HepG2 (cell line): ENCODE results near the gene NAV2. TPM values are rescaled to one million over a fixed set of nuclear protein-coding genes. Genes with fewer than 3 reads are reported as not detected.

ENCODE experiments used
- ATAC-seq: fragments of 200-7000 bp; cut with Tn5 transposase; 3 replicates; pipeline ENCODE4 v1.9.1; 2020; ENCODE audit warnings: mild to moderate bottlenecking, moderate library complexity
- BruUV-seq: library from RNA; stranded (reverse); fragments of 400-500 nt; replicated peaks from 2 replicates; lab custom pipeline; 2021; lab: Mats Ljungman, UMichigan
- CTCF ChIA-PET: fragments of 300-600 bp; formaldehyde crosslinking; extraction: SDS; loops from one replicate; lab custom pipeline; 2021; ENCODE audit warnings: low total read pairs, inconsistent platforms, low intra/inter-chr PET ratio; lab: Yijun Ruan, JAX
- POLR2A ChIA-PET: fragments of 350-600 bp; sonication (Branson Sonifier 250); formaldehyde crosslinking; loops from one replicate; lab custom pipeline; 2020; ENCODE audit warnings: antibody characterized with exemption, inconsistent platforms; lab: Yijun Ruan, JAX
- DNase-seq: peaks from one replicate; pipeline ENCODE4 v3.0.0-alpha.2; 2015; ENCODE audit warnings: low spot score
- FAIRE-seq: peaks from 3 replicates; lab custom pipeline; 2011; peaks lifted over from hg19 to GRCh38; lab: Jason Lieb, UNC
- H2AFZ ChIP-seq: one replicate; pipeline ENCODE4 v1.6.1; 2011; ENCODE audit warnings: low read length, inconsistent platforms
- H3K27ac ChIP-seq: fragments of 300-600 bp; 3 replicates; pipeline ENCODE4 v1.8.0; 2011; ENCODE audit warnings: mixed run types, mild to moderate bottlenecking, mixed read lengths, low read length, inconsistent platforms; ENCODE audit not compliant: insufficient read depth; ENCODE audit errors: extremely low read length
- H3K27me3 ChIP-seq, 2 experiments: fragments of 200-600 bp in 1 of 2; 2 replicates in 1 of 2; 3 replicates in 1 of 2; pipeline versions ENCODE4 v1.6.0 to v1.8.0; 2011; ENCODE audit warnings: low read length in 2 of 2, mild to moderate bottlenecking in 2 of 2, moderate library complexity in 2 of 2, inconsistent platforms in 1 of 2; ENCODE audit not compliant: insufficient read depth in 2 of 2, control insufficient read depth in 1 of 2
- H3K36me3 ChIP-seq, 2 experiments: fragments of 200-600 bp in 1 of 2; replicated peaks in 1 of 2; 2 replicates in 1 of 2; 3 replicates in 1 of 2; pipeline versions ENCODE4 v1.5.1 to v1.8.0; 2011; ENCODE audit warnings: low read length in 2 of 2, inconsistent platforms in 1 of 2; ENCODE audit not compliant: insufficient read depth in 2 of 2, control insufficient read depth in 1 of 2
- H3K4me1 ChIP-seq: 2 replicates; pipeline ENCODE4 v1.5.1; 2012; ENCODE audit warnings: low read length, inconsistent platforms; ENCODE audit not compliant: insufficient read depth
- H3K4me2 ChIP-seq: 2 replicates; pipeline ENCODE4 v1.6.0; 2011; ENCODE audit warnings: low read depth, low read length, inconsistent platforms
- H3K4me3 ChIP-seq, 3 experiments: fragments of 200-600 bp in 1 of 3; sonication (generic), shearing (Covaris generic) in 1 of 3; replicated peaks in 1 of 3; 2 replicates each; pipeline ENCODE4 v1.5.1; 2011 to 2016; ENCODE audit warnings: low read length in 3 of 3, inconsistent platforms in 2 of 3, low read depth in 2 of 3, mild to moderate bottlenecking in 2 of 3, control low read depth in 1 of 3, mixed read lengths in 1 of 3; ENCODE audit not compliant: insufficient read depth in 1 of 3
- H3K79me2 ChIP-seq: one replicate; pipeline ENCODE4 v1.6.1; 2011; ENCODE audit warnings: low read length, inconsistent platforms; ENCODE audit not compliant: insufficient read depth
- H3K9ac ChIP-seq: 2 replicates; pipeline ENCODE4 v1.6.0; 2011; ENCODE audit warnings: mild to moderate bottlenecking, low read depth, low read length, inconsistent platforms; ENCODE audit not compliant: insufficient read depth
- H3K9me3 ChIP-seq: 2 replicates; pipeline ENCODE4 v1.5.1; 2012; ENCODE audit warnings: mild to moderate bottlenecking, low read length
- H4K20me1 ChIP-seq: 2 replicates; pipeline ENCODE4 v1.6.0; 2011; ENCODE audit warnings: inconsistent platforms, mild to moderate bottlenecking, low read length, moderate library complexity; ENCODE audit not compliant: insufficient read depth
- ARNTL ChIP-seq: sonication (generic); formaldehyde crosslinking; IDR thresholded peaks from 2 replicates; pipeline ENCODE4 v1.4.0; 2020; ENCODE audit warnings: mild to moderate bottlenecking, missing genetic modification reagents
- ASH2L ChIP-seq: fragments of 300-600, 200-600 bp; sonication (generic); IDR thresholded peaks from 2 replicates; pipeline ENCODE4 v1.7.0; 2017; ENCODE audit warnings: low read depth, mild to moderate bottlenecking, moderate library complexity, mixed read lengths, low read length; ENCODE audit not compliant: insufficient read length
- BHLHE40 ChIP-seq: IDR thresholded peaks from 2 replicates; pipeline ENCODE4 v1.6.1; 2011; ENCODE audit warnings: low read length, improper control_type of control experiment
- ISL2 ChIP-seq: sonication (generic); formaldehyde crosslinking; IDR thresholded peaks from 2 replicates; pipeline ENCODE4 v1.5.0; 2020; ENCODE audit warnings: missing genetic modification reagents
- LCORL ChIP-seq, 2 experiments: fragments of 450-650 bp in 1 of 2; sonication (generic) in 1 of 2; formaldehyde crosslinking in 1 of 2; IDR thresholded peaks; 2 replicates each; pipeline versions ENCODE4 v1.5.0 to v1.6.1; 2017 to 2020; ENCODE audit warnings: antibody characterized with exemption in 1 of 2, missing genetic modification reagents in 1 of 2
- MATR3 ChIP-seq: sonication (generic); formaldehyde crosslinking; IDR thresholded peaks from 2 replicates; pipeline ENCODE4 v1.4.0; 2020; ENCODE audit warnings: missing genetic modification reagents
- PRDM4 ChIP-seq: sonication (generic); formaldehyde crosslinking; IDR thresholded peaks from 2 replicates; pipeline ENCODE4 v1.9.0; 2021; ENCODE audit warnings: missing genetic modification reagents, borderline replicate concordance
- SIN3A ChIP-seq: IDR thresholded peaks from 2 replicates; pipeline ENCODE4 v1.6.1; 2011; ENCODE audit warnings: low read depth, mild to moderate bottlenecking, control low read depth, low read length, borderline replicate concordance
- TGIF2 ChIP-seq: IDR thresholded peaks from 2 replicates; pipeline ENCODE4 v1.6.1; 2016; ENCODE audit warnings: control low read depth, missing compliant biosample characterization
- TP53 ChIP-seq: sonication (generic); formaldehyde crosslinking; conservative IDR thresholded peaks from 2 replicates; pipeline ENCODE4 v1.4.0; 2020; ENCODE audit warnings: missing genetic modification reagents
- WGBS: methylation state at CpG from one replicate; pipeline ENCODE4 v1.1.6; 2017; ENCODE audit warnings: low lambda C conversion rate; 5-methylcytosine and 5-hydroxymethylcytosine counted together
- in situ Hi-C: cut with HindIII; loops from 2 replicates; pipeline ENCODE4 v1.10.0; 2017; ENCODE audit warnings: low pct_unique_long_range_greater_than_20kb; ENCODE audit not compliant: extremely low pct_ligation_motif_present
- intact Hi-C: fragments of 100-400 bp; cut with micrococcal nuclease; formaldehyde crosslinking; loops from one replicate; pipeline ENCODE4 v1.10.0; 2022; ENCODE audit not compliant: unreplicated experiment
- polyA plus RNA-seq, 8 experiments: library from polyadenylated mRNA; depleted of rRNA in 3 of 8; stranded (reverse) in 7 of 8; unstranded in 1 of 8; fragments of >200 nt; fragmentation: Illumina TruSeq in 4 of 8; extraction: Trizol in 4 of 8; gene quantifications; 2 replicates each; pipeline versions ENCODE4 v1.2.1 to v1.2.3, GENCODE V29; 2011 to 2016; ENCODE audit warnings: low read depth in 4 of 8, missing spikeins in 1 of 8, mixed read lengths in 1 of 8; ENCODE audit not compliant: insufficient read depth in 1 of 8
- total RNA-seq, 5 experiments: library from RNA; depleted of rRNA; stranded (reverse); fragments of >200 nt; fragmentation: Illumina TruSeq; extraction: Trizol; gene quantifications; 2 replicates each; pipeline ENCODE4 v1.2.3, GENCODE V29; 2016; ENCODE audit warnings: low read depth in 1 of 5
- TF ChIP-seq, protein P1 (sequence below), 2 experiments: sonication (generic) in 1 of 2; formaldehyde crosslinking in 1 of 2; IDR thresholded peaks; 2 replicates each; pipeline versions ENCODE4 v1.6.1 to v1.9.0; 2014 to 2022; ENCODE audit warnings: antibody characterized with exemption in 1 of 2, borderline replicate concordance in 1 of 2, inconsistent platforms in 1 of 2, low read depth in 1 of 2, missing genetic modification reagents in 1 of 2
- TF ChIP-seq, protein P2 (sequence below): sonication (generic); formaldehyde crosslinking; IDR thresholded peaks from 2 replicates; pipeline ENCODE4 v1.4.0; 2020; ENCODE audit warnings: mild to moderate bottlenecking, low read depth, missing genetic modification reagents
- TF ChIP-seq, protein P3 (sequence below): sonication (generic); formaldehyde crosslinking; IDR thresholded peaks from 2 replicates; pipeline ENCODE4 v1.5.1; 2020; ENCODE audit warnings: mild to moderate bottlenecking, missing genetic modification reagents, borderline replicate concordance

The NAV2 gene
- total and polyA plus RNA-seq, 2 of the 13 experiments (the other 11 are each of a cell fraction or from before 2014, with no cell fraction given), result 9.3 to 34.6 TPM

DNA sequence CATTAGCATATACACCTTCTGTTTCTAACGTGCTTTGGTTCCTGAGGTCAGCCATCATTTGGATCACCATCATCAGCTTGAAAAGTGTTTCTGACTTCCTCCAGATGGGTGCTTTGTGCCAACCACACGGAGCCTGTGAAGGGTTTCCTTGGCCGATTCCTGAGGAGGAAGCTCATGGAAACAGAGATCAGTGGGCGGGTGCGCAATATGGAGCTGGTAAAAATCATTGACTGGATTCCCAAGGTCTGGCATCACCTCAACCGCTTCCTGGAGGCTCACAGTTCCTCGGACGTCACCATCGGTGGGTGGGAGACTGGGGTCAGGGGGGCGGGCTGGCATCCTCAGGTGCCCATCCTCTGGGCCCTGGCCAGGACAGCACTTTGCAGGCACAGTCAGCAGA is 392.8 kb downstream of the NAV2 start:
- 92% methylated on average over 7 of the region's 10 CpGs for WGBS
- in situ Hi-C loops, result no loop called here
- CTCF ChIA-PET, result no interaction called here
- POLR2A ChIA-PET, result no interaction called here
- H3K4me1 ChIP-seq, result no peaks in the 10 kb centered on the region
- H3K4me2 ChIP-seq, result no peak overlapping the region
- no peaks in the 10 kb centered on the region for H3K27me3 ChIP-seq
- no peaks in the 10 kb centered on the region for H3K79me2 ChIP-seq
- ATAC-seq, result no peak
- no TSS peak for BruUV-seq
- H3K27ac ChIP-seq, result no peak overlapping the region
- no peaks in the 10 kb centered on the region for H4K20me1 ChIP-seq
- intact Hi-C loops, result no loop called here
- no peak overlapping the region for H2AFZ ChIP-seq
- no peak for DNase-seq
- H3K9ac ChIP-seq, result no peak overlapping the region
- no peak overlapping the region for H3K4me3 ChIP-seq
- no peak for FAIRE-seq
- H3K9me3 ChIP-seq, result no peaks in the 10 kb centered on the region
- peaks cover 50 to 85% of the 10 kb centered on the region in 2 experiments for H3K36me3 ChIP-seq
- TF ChIP-seq TP53 (no peak), MATR3 (CRISPR knock-in tag) (no peak), ARNTL (CRISPR knock-in tag) (no peak), ISL2 (CRISPR knock-in tag) (no peak), SIN3A (no peak), ASH2L (no peak), PRDM4 (CRISPR knock-in tag) (no peak), TGIF2 (CRISPR knock-in tag) (no peak), BHLHE40 (no peak), LCORL (IDR thresholded peaks at IDR 0.05) (no peak), LCORL (CRISPR knock-in tag; IDR thresholded peaks at IDR 0.05) (no peak)
- TF ChIP-seq, protein P1, sequence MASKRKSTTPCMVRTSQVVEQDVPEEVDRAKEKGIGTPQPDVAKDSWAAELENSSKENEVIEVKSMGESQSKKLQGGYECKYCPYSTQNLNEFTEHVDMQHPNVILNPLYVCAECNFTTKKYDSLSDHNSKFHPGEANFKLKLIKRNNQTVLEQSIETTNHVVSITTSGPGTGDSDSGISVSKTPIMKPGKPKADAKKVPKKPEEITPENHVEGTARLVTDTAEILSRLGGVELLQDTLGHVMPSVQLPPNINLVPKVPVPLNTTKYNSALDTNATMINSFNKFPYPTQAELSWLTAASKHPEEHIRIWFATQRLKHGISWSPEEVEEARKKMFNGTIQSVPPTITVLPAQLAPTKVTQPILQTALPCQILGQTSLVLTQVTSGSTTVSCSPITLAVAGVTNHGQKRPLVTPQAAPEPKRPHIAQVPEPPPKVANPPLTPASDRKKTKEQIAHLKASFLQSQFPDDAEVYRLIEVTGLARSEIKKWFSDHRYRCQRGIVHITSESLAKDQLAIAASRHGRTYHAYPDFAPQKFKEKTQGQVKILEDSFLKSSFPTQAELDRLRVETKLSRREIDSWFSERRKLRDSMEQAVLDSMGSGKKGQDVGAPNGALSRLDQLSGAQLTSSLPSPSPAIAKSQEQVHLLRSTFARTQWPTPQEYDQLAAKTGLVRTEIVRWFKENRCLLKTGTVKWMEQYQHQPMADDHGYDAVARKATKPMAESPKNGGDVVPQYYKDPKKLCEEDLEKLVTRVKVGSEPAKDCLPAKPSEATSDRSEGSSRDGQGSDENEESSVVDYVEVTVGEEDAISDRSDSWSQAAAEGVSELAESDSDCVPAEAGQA (IDR thresholded peaks at IDR 0.05; ENCODE audit: low read depth), result no peak
- TF ChIP-seq, protein P1 (CRISPR knock-in tag; IDR thresholded peaks at IDR 0.05; ENCODE audit: borderline replicate concordance), result no peak
- TF ChIP-seq, protein P2, sequence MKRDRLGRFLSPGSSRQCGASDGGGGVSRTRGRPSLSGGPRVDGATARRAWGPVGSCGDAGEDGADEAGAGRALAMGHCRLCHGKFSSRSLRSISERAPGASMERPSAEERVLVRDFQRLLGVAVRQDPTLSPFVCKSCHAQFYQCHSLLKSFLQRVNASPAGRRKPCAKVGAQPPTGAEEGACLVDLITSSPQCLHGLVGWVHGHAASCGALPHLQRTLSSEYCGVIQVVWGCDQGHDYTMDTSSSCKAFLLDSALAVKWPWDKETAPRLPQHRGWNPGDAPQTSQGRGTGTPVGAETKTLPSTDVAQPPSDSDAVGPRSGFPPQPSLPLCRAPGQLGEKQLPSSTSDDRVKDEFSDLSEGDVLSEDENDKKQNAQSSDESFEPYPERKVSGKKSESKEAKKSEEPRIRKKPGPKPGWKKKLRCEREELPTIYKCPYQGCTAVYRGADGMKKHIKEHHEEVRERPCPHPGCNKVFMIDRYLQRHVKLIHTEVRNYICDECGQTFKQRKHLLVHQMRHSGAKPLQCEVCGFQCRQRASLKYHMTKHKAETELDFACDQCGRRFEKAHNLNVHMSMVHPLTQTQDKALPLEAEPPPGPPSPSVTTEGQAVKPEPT (CRISPR knock-in tag), result no peak
- TF ChIP-seq, protein P3, sequence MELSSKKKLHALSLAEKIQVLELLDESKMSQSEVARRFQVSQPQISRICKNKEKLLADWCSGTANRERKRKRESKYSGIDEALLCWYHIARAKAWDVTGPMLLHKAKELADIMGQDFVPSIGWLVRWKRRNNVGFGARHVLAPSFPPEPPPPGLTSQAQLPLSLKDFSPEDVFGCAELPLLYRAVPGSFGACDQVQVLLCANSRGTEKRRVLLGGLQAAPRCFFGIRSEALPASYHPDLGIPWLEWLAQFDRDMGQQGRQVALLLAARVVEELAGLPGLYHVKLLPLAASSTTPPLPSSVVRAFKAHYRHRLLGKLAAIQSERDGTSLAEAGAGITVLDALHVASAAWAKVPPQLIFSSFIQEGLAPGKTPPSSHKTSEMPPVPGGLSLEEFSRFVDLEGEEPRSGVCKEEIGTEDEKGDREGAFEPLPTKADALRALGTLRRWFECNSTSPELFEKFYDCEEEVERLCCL, result no peak
